H1 (cell line): Measurements from ENCODE around the gene METRNL. TPM values are rescaled to one million over a fixed set of nuclear protein-coding genes. Genes with fewer than 3 reads are reported as not detected.

Source experiments
- CHD7 ChIP-seq: fragments of 300-600 bp; sonication (generic); IDR thresholded peaks from 2 replicates; pipeline ENCODE4 v1.7.1; 2012; ENCODE audit warnings: low read length, moderate library complexity, mild to moderate bottlenecking, inconsistent platforms; ENCODE audit not compliant: insufficient replicate concordance
- E2F6 ChIP-seq: IDR thresholded peaks from 2 replicates; pipeline ENCODE4 v1.6.1; 2012; ENCODE audit warnings: inconsistent platforms
- HDAC2 ChIP-seq, 2 experiments: fragments of 300-600 bp in 1 of 2; sonication (generic) in 1 of 2; IDR thresholded peaks; 2 replicates each; pipeline ENCODE4 v1.6.1; 2011 to 2012; ENCODE audit warnings: low read depth in 2 of 2, low read length in 2 of 2, mild to moderate bottlenecking in 2 of 2, moderate library complexity in 2 of 2, borderline replicate concordance in 1 of 2, inconsistent platforms in 1 of 2
- JUND ChIP-seq: IDR thresholded peaks from 2 replicates; pipeline ENCODE4 v1.6.1; 2011; ENCODE audit warnings: mild to moderate bottlenecking, improper control_type of control experiment, low read length
- KDM1A ChIP-seq: fragments of 200-600, 300-600 bp; sonication (generic); IDR thresholded peaks from 2 replicates; pipeline ENCODE4 v1.7.1; 2016; ENCODE audit warnings: mild to moderate bottlenecking, low read length, borderline replicate concordance
- PHF8 ChIP-seq: fragments of 200-600 bp; sonication (generic); conservative IDR thresholded peaks from 2 replicates; pipeline ENCODE4 v1.7.1; 2012; ENCODE audit warnings: low read depth, mild to moderate bottlenecking, inconsistent platforms, low read length, moderate library complexity
- RFX5 ChIP-seq: IDR thresholded peaks from 2 replicates; pipeline ENCODE4 v1.6.1; 2011; ENCODE audit warnings: low read depth, low read length, improper control_type of control experiment, borderline replicate concordance
- SIRT6 ChIP-seq: IDR thresholded peaks from one replicate; pipeline ENCODE4 v1.7.1; 2012; ENCODE audit warnings: low read length, inconsistent platforms
- TCF12 ChIP-seq: IDR thresholded peaks from 2 replicates; pipeline ENCODE4 v1.6.1; 2011; ENCODE audit warnings: low read depth, mild to moderate bottlenecking, low read length
- polyA plus RNA-seq, 7 experiments: library from polyadenylated mRNA; depleted of rRNA in 3 of 7; stranded (reverse) in 5 of 7; unstranded in 2 of 7; fragments of >200 nt in 5 of 7; fragments of 200-250 nt in 2 of 7; gene quantifications; 1 replicate in 5 of 7; 2 replicates in 1 of 7; 4 replicates in 1 of 7; pipeline versions ENCODE4 v1.2.1 to v1.2.3, GENCODE V29; 2011 to 2013; ENCODE audit warnings: missing spikeins in 2 of 7, mixed read lengths in 2 of 7
- total RNA-seq: library from RNA; stranded (reverse); fragmentation: NEBNext Ultra II Directional; extraction: Animal tissue kit (Norgen Biotek cat#: 25700); gene quantifications from 2 replicates; pipeline ENCODE4 v1.2.1, GENCODE V29; 2021

Gene METRNL
- total and polyA plus RNA-seq, 2 of the 8 experiments (the other 6 are each of a cell fraction or from before 2014, with no cell fraction given): 13.9 to 14.2 TPM

GRCh38 chr17:83054518-83055125 is 24.8 kb upstream of the METRNL start (continued):
- TF ChIP-seq CHD7 (no peak), HDAC2 (IDR thresholded peaks at IDR 0.05; ENCODE audit: borderline replicate concordance in 1 of 2, low read depth in 2 of 2, low read length in 2 of 2) (no peak), PHF8 (no peak), KDM1A (no peak), RFX5 (no peak), JUND (no peak), TCF12 (no peak), SIRT6 (no peak), E2F6 (no peak)
